ENCODE measurements around the gene RAD51B. TPM values are rescaled to one million over a fixed set of nuclear protein-coding genes. Genes with fewer than 3 reads are reported as not detected.

Gene RAD51B
- polyA plus RNA-seq, 3 donors = 3.6 to 11.6 (median 9.4) TPM

GRCh38 chr14:68604822-68605221 is 785.2 kb downstream of the RAD51B start:
- H3K4me3 Mint-ChIP-seq = no peak overlapping the region
- no peak overlapping the region for H3K4me2 ChIP-seq (replicated peaks; ENCODE audit: extremely low read depth, low read length, poor library complexity, severe bottlenecking)
- peaks cover 10 to 23% of the 10 kb centered on the region in 2 donors for H3K36me3 Mint-ChIP-seq
- H4K20me1 ChIP-seq (ENCODE audit: insufficient read depth, low read length) = no peaks in the 10 kb centered on the region
- DNase-seq = no peak
- no peak for TF ChIP-seq CTCF (IDR thresholded peaks at IDR 0.05)
- H3K27ac Mint-ChIP-seq = no peak overlapping the region
- peaks cover 25% of the 10 kb centered on the region for H3K4me1 Mint-ChIP-seq
- WGBS (ENCODE audit: insufficient coverage) = 73% methylated on average over 5 of the region's 10 CpGs
- no peak overlapping the region for H3K4me3 ChIP-seq (replicated peaks in 1 of 3; ENCODE audit: low read depth in 2 of 3, low read length in 3 of 3)
- no peak overlapping the region for H3K27ac ChIP-seq (ENCODE audit: low read depth in 1 of 2, low read length in 2 of 2)
- no peaks in the 10 kb centered on the region for H3K36me3 ChIP-seq (replicated peaks in 1 of 2; ENCODE audit: control insufficient read depth in 1 of 2, insufficient read depth in 2 of 2, low read length in 2 of 2)
- H3K79me2 ChIP-seq (ENCODE audit: insufficient read depth, low read length) = no peaks in the 10 kb centered on the region
- no peak overlapping the region for H2AFZ ChIP-seq (ENCODE audit: insufficient read depth, low read depth, low read length, poor library complexity, severe bottlenecking)
- peaks cover 2 to 8% (median 2%) of the 10 kb centered on the region in 3 donors for H3K27me3 Mint-ChIP-seq (ENCODE audit: low read depth in 3 of 3)
- peaks cover 6 to 15% of the 10 kb centered on the region in 2 donors for H3K9me3 ChIP-seq (replicated peaks in 1 of 2; ENCODE audit: control insufficient read depth in 1 of 2, insufficient read depth in 1 of 2, low read length in 2 of 2)
- H3K4me1 ChIP-seq (ENCODE audit: control insufficient read depth in 1 of 2, insufficient read depth in 2 of 2, low read length in 2 of 2) = peaks cover 50 to 65% of the 10 kb centered on the region in 2 donors
- intact Hi-C loops (cut with micrococcal nuclease) = loop anchor here in 1 of 2 donors (10.0 kb wide), 1 partner anchor 210 kb away; no protein-coding TSS in a partner anchor
- H3K9me3 Mint-ChIP-seq = peaks cover 8 to 23% (median 13%) of the 10 kb centered on the region in 7 donors
- no peaks in the 10 kb centered on the region for H3K27me3 ChIP-seq (ENCODE audit: control insufficient read depth in 2 of 2, insufficient read depth in 2 of 2, low read length in 2 of 2)
- H3K9ac ChIP-seq (ENCODE audit: insufficient read depth, low read length, poor library complexity, severe bottlenecking) = no peak overlapping the region

- TF ChIP-seq CTCF (IDR thresholded peaks at IDR 0.05) = no peak
- intact Hi-C loops (cut with micrococcal nuclease) = loop anchor here in 1 of 2 donors (10.0 kb wide), 1 partner anchor 211 kb away; no protein-coding TSS in a partner anchor
- H3K27ac ChIP-seq (ENCODE audit: low read depth in 1 of 2, low read length in 2 of 2) = no peak overlapping the region
- no peaks in the 10 kb centered on the region for H3K27me3 ChIP-seq (ENCODE audit: control insufficient read depth in 2 of 2, insufficient read depth in 2 of 2, low read length in 2 of 2)
- no peaks in the 10 kb centered on the region for H3K79me2 ChIP-seq (ENCODE audit: insufficient read depth, low read length)
- H3K4me3 ChIP-seq (replicated peaks in 1 of 3; ENCODE audit: low read depth in 2 of 3, low read length in 3 of 3) = no peak overlapping the region
- no peaks in the 10 kb centered on the region for H3K36me3 ChIP-seq (replicated peaks in 1 of 2; ENCODE audit: control insufficient read depth in 1 of 2, insufficient read depth in 2 of 2, low read length in 2 of 2)
- 75% methylated on average over 1 of the region's 3 CpGs for WGBS (ENCODE audit: insufficient coverage)
- H3K27ac Mint-ChIP-seq = no peak overlapping the region
- no peak overlapping the region for H3K4me2 ChIP-seq (replicated peaks; ENCODE audit: extremely low read depth, low read length, poor library complexity, severe bottlenecking)
- no peaks in the 10 kb centered on the region for H4K20me1 ChIP-seq (ENCODE audit: insufficient read depth, low read length)
- H3K9me3 Mint-ChIP-seq = peaks cover 8 to 23% (median 13%) of the 10 kb centered on the region in 7 donors
- peaks cover 2 to 8% (median 2%) of the 10 kb centered on the region in 3 donors for H3K27me3 Mint-ChIP-seq (ENCODE audit: low read depth in 3 of 3)
- no peak overlapping the region for H2AFZ ChIP-seq (ENCODE audit: insufficient read depth, low read depth, low read length, poor library complexity, severe bottlenecking)
- no peak for DNase-seq
- peaks cover 41 to 57% of the 10 kb centered on the region in 2 donors for H3K4me1 ChIP-seq (ENCODE audit: control insufficient read depth in 1 of 2, insufficient read depth in 2 of 2, low read length in 2 of 2)
- peaks cover 6 to 15% of the 10 kb centered on the region in 2 donors for H3K9me3 ChIP-seq (replicated peaks in 1 of 2; ENCODE audit: control insufficient read depth in 1 of 2, insufficient read depth in 1 of 2, low read length in 2 of 2)
- H3K9ac ChIP-seq (ENCODE audit: insufficient read depth, low read length, poor library complexity, severe bottlenecking) = no peak overlapping the region
- peaks cover 10 to 21% of the 10 kb centered on the region in 2 donors for H3K36me3 Mint-ChIP-seq
- peaks cover 14% of the 10 kb centered on the region for H3K4me1 Mint-ChIP-seq
- H3K4me3 Mint-ChIP-seq = no peak overlapping the region
Observed at GRCh38 chr14:68606176-68606575, 786.6 kb downstream of the RAD51B start.
